Activated B cell treated with CpG ODN at 0.5 μM for 24 hours (primary cell): Measurements from ENCODE around the gene FSD1. TPM values are rescaled to one million over a fixed set of nuclear protein-coding genes. Genes with fewer than 3 reads are reported as not detected.

Source experiments
- ATAC-seq: fragments of 200-7000 bp; cut with Tn5 transposase; one replicate; pipeline ENCODE4 v1.10.0; 2021; ENCODE audit warnings: low read depth, mild to moderate bottlenecking, moderate library complexity
- CTCF ChIA-PET: fragments of 350-600 bp; sonication (Branson Sonifier 250); formaldehyde crosslinking; loops from one replicate; lab custom pipeline; 2021; ENCODE audit warnings: antibody characterized with exemption; lab: Charles Lee
- POLR2A ChIA-PET: fragments of 350-600 bp; sonication (Branson Sonifier 250); formaldehyde crosslinking; loops from one replicate; lab custom pipeline; 2021; ENCODE audit warnings: antibody characterized with exemption; lab: Charles Lee
- DNase-seq: peaks from one replicate; pipeline ENCODE4 v3.0.0; 2022
- H3K27ac Mint-ChIP-seq: one replicate; pipeline ENCODE4 v1.8.0; 2020; ENCODE audit warnings: mixed read lengths
- H3K27me3 Mint-ChIP-seq: one replicate; pipeline ENCODE4 v1.8.0; 2021; ENCODE audit warnings: mixed read lengths
- H3K36me3 Mint-ChIP-seq: one replicate; pipeline ENCODE4 v1.8.0; 2021; ENCODE audit warnings: low read depth, mixed read lengths
- H3K4me1 Mint-ChIP-seq: one replicate; pipeline ENCODE4 v1.8.0; 2021; ENCODE audit warnings: mixed read lengths
- H3K4me3 Mint-ChIP-seq: one replicate; pipeline ENCODE4 v1.8.0; 2020; ENCODE audit warnings: mild to moderate bottlenecking, mixed read lengths
- H3K9me3 Mint-ChIP-seq: one replicate; pipeline ENCODE4 v1.8.0; 2020; ENCODE audit warnings: mixed read lengths
- intact Hi-C: fragments of 100-400 bp; cut with micrococcal nuclease; formaldehyde crosslinking; loops from one replicate; pipeline ENCODE4 v1.15.1; 2024
- total RNA-seq: library from RNA; stranded (reverse); gene quantifications from 2 replicates; pipeline ENCODE4 v1.2.3, GENCODE V29; 2022
- TF ChIP-seq, protein P1 (sequence below): fragments of 200-600 bp; IDR thresholded peaks from one replicate; pipeline ENCODE4 v1.8.0; 2022; ENCODE audit warnings: antibody characterized with exemption, mild to moderate bottlenecking

FSD1 gene
- total RNA-seq, 1 donor from 2014 or later: 2.6 TPM

DNA sequence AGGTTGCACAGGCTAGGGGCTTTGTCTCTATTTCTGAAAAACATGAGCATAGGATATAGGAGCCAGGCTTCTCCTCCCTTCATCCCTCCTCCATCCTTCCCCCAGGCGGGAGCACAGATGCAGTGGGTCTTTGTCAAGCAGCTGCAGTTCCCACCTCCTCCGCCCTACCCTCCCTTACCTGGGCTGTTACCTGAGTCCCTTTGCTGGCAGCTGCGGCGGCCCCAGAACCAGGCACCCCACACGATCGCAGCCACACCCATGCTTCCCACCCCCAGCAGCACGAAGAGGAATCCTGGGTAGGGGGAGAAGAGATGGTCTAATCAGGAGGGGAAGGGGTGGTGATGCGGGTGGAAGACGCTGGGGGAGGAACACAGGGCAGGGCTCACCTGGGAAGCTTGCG, 10.0 kb upstream of the FSD1 start:
- ATAC-seq: no peak
- ChIA-PET CTCF (interaction anchor here (0.7 kb wide), 1 partner anchor 17 kb away, joined by 3 read pairs; no protein-coding TSS in a partner anchor), POLR2A (interaction anchor here (0.9 kb wide), 1 partner anchor 20 kb away, joined by 3 read pairs; no protein-coding TSS in a partner anchor)
- intact Hi-C loops: no loop called here
- TF ChIP-seq, protein P1, sequence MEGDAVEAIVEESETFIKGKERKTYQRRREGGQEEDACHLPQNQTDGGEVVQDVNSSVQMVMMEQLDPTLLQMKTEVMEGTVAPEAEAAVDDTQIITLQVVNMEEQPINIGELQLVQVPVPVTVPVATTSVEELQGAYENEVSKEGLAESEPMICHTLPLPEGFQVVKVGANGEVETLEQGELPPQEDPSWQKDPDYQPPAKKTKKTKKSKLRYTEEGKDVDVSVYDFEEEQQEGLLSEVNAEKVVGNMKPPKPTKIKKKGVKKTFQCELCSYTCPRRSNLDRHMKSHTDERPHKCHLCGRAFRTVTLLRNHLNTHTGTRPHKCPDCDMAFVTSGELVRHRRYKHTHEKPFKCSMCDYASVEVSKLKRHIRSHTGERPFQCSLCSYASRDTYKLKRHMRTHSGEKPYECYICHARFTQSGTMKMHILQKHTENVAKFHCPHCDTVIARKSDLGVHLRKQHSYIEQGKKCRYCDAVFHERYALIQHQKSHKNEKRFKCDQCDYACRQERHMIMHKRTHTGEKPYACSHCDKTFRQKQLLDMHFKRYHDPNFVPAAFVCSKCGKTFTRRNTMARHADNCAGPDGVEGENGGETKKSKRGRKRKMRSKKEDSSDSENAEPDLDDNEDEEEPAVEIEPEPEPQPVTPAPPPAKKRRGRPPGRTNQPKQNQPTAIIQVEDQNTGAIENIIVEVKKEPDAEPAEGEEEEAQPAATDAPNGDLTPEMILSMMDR: no peak
- H3K4me1 Mint-ChIP-seq: no peaks in the 10 kb centered on the region
- H3K9me3 Mint-ChIP-seq: no peaks in the 10 kb centered on the region
- H3K36me3 Mint-ChIP-seq: no peaks in the 10 kb centered on the region
- H3K27me3 Mint-ChIP-seq: peaks cover 4% of the 10 kb centered on the region
- DNase-seq: no peak
- no peak overlapping the region for H3K27ac Mint-ChIP-seq
- no peak overlapping the region for H3K4me3 Mint-ChIP-seq

DNA sequence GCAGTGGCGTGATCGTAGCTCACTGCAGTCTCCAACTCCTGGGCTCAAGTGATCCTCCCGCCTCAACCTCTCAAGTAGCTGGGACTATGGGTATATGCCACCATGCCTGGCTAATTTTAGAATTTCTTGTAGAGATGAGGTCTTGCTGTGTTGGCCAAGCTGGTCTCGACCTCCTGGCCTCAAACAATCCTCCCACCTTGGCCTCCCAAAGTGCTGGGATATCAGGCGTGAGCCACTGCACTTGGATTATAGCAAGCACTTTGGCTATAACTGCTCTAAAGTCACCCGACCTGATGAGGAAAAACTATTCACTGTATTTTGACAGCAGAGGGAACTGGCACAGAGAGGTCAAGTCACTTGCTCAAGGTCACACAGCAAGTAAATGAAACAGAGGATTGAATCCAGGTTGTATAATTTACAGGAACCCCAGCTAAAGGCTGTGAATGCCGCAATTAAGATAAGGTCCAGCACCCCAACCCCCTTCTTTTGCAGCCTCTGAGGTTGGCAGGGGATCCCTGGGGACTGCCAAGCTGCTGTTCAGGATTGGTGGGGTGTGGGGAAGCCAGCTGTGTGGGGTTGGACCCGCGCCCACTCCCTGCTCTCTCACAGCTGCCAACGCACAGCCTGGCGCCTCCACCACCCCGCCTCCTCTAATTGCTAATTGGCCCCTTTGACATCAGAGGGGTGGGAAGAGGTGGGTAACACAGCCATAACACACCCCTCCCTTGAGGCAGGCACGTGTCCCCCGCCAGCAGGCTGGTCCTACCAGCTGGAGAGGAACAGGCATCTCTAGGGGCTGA, 8.2 kb upstream of the FSD1 start:
- ATAC-seq (peak; percentile 37), DNase-seq (no peak)
- TF ChIP-seq, protein P1: no peak
- Mint-ChIP-seq H3K4me3 (no peak overlapping the region), H3K4me1 (no peaks in the 10 kb centered on the region), H3K27ac (no peak overlapping the region), H3K36me3 (no peaks in the 10 kb centered on the region), H3K27me3 (peaks cover 5% of the 10 kb centered on the region), H3K9me3 (no peaks in the 10 kb centered on the region)
- POLR2A ChIA-PET: interaction anchor here (0.6 kb wide), 1 partner anchor 1150 kb away, joined by 3 read pairs; no protein-coding TSS in a partner anchor
- CTCF ChIA-PET: no interaction called here
- intact Hi-C loops: no loop called here

DNA sequence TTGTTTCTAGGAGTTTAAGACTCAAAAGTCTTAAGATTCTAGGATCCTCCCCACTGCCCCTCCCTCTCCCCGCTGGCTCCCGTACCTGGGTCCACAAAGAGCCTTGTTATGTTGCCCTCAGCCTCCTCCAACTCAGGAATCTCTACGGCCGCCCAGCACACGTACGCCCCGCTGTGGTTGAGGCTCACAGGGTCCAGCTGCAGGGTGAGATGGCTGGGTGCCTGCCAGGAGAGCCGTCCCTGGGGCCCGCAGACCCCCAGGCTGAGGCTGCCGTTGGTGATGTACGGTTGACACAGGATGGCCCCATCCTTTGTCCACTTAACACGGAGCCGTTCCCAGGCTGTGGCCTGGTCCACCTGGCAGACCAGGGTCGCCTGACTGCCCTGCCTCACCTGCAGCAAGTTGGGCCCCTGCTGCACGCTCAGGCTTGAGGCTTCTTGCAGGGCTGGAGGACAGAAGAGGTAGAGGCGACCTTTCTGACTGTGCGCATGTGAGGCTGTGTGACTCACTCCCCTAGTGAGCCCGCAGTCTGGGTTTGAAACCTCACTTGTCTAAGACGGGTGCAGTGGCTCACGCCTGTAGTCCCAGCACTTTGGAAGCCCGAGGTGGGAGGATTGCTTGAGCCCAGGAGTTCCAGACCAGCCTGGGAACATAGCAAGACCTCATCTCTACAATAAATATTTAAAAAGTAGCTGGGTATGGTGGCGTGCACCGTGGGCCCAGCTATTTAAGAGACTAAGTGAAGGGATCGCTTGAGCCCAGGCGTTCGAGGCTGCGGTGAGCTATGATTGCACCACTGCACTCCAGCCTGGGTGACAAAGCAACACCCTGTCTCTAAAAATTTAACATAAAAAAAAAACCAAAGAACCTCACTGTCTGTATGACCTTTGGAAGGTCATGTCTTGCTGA, 6.2 kb upstream of the FSD1 start:
- peaks cover 9% of the 10 kb centered on the region for H3K27me3 Mint-ChIP-seq
- no peak for ATAC-seq
- POLR2A ChIA-PET: no interaction called here
- H3K27ac Mint-ChIP-seq: no peak overlapping the region
- TF ChIP-seq, protein P1: no peak
- peaks cover 3% of the 10 kb centered on the region for H3K4me1 Mint-ChIP-seq
- no peak overlapping the region for H3K4me3 Mint-ChIP-seq
- no peak for DNase-seq
- no peaks in the 10 kb centered on the region for H3K9me3 Mint-ChIP-seq
- H3K36me3 Mint-ChIP-seq: no peaks in the 10 kb centered on the region
- CTCF ChIA-PET: no interaction called here
- intact Hi-C loops: no loop called here

DNA sequence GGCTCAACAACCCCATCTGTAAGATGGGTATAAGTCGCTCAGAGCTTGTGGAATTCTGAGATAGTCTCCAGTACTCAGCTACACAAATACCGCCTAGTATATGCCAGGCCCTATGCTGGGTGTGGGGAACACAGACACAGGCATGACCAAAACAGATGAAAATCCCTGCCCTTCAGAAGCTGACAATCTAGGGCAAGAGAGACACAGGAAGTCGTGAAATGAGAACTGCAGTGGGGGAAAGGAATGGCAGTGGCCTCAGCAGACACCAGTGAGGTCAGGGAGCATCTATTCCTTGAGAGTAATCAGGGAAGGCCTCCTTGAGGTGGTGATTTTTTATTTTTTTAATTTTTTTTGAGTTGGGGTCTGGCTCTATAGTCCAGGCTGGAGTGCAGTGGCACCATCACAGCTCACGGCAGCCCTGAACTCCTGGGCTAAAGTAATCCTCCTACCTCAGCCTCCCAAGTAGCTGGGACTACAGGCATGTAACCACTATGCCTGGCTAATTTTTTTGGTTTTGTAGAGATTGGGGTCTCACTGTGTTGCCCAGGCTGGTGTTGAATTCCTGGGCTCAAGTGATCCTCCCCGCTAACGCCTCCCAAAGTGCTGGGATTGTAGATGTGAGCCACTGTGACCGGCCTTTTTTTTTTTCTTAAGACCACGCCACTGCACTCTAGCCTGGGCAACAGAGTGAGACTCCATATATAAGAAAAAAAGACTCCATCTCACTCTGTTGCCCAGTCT, 5.4 kb upstream of the FSD1 start:
- H3K9me3 Mint-ChIP-seq: no peaks in the 10 kb centered on the region
- ChIA-PET POLR2A (no interaction called here), CTCF (no interaction called here)
- H3K4me3 Mint-ChIP-seq: no peak overlapping the region
- H3K36me3 Mint-ChIP-seq: no peaks in the 10 kb centered on the region
- H3K27ac Mint-ChIP-seq: no peak overlapping the region
- TF ChIP-seq, protein P1: no peak
- no peak for ATAC-seq
- intact Hi-C loops: no loop called here
- H3K27me3 Mint-ChIP-seq: peaks cover 9% of the 10 kb centered on the region
- peaks cover 4% of the 10 kb centered on the region for H3K4me1 Mint-ChIP-seq
- no peak for DNase-seq
